ENCODE results near the gene DNMBP.
"Not testable (repeated sequence)": the region's sequence is repeated elsewhere in the genome, so short reads cannot be mapped to it uniquely, and the experiment has no call there.

The DNMBP gene

GRCh38 chr10:100024748-100025147, 15.0 kb upstream of the DNMBP start:
- no peak overlapping the region for H3K27ac Mint-ChIP-seq
- H3K27me3 Mint-ChIP-seq: no peaks in the 10 kb centered on the region
- H3K9me3 Mint-ChIP-seq: peaks cover 9 to 10% of the 10 kb centered on the region in 2 donors
- no peak overlapping the region for H3K4me3 Mint-ChIP-seq
- H3K4me1 Mint-ChIP-seq: peaks cover 14% of the 10 kb centered on the region
- ATAC-seq: no peak
- DNase-seq: no peak

- DNase-seq (no peak), ATAC-seq (no peak)
- H3K4me3 Mint-ChIP-seq: no peak overlapping the region
- peaks cover 15% of the 10 kb centered on the region for H3K4me1 Mint-ChIP-seq
- H3K9me3 Mint-ChIP-seq: peaks cover 0 to 5% of the 10 kb centered on the region in 2 donors
- no peak overlapping the region for H3K27ac Mint-ChIP-seq
- no peaks in the 10 kb centered on the region for H3K27me3 Mint-ChIP-seq
Observed at GRCh38 chr10:100022403-100022802, 12.7 kb upstream of the DNMBP start.

- DNase-seq (no peak), ATAC-seq (no peak)
- Mint-ChIP-seq H3K27me3 (no peaks in the 10 kb centered on the region), H3K9me3 (peaks cover 0 to 1% of the 10 kb centered on the region in 2 donors), H3K27ac (no peak overlapping the region), H3K4me3 (no peak overlapping the region), H3K4me1 (peaks cover 15% of the 10 kb centered on the region)
Observed at GRCh38 chr10:100021322-100021721, 11.6 kb upstream of the DNMBP start.

GRCh38 chr10:100020886-100021253, 11.1 kb upstream of the DNMBP start:
- no peak for DNase-seq
- Mint-ChIP-seq H3K4me1 (peaks cover 15% of the 10 kb centered on the region), H3K27ac (no peak overlapping the region), H3K27me3 (no peaks in the 10 kb centered on the region), H3K4me3 (no peak overlapping the region), H3K9me3 (no peaks in the 10 kb centered on the region)
- no peak for ATAC-seq

GRCh38 chr10:100020142-100020885, 10.6 kb upstream of the DNMBP start:
- Mint-ChIP-seq H3K4me3 (no peak overlapping the region), H3K27me3 (no peaks in the 10 kb centered on the region), H3K27ac (no peak overlapping the region), H3K4me1 (peaks cover 15% of the 10 kb centered on the region), H3K9me3 (no peaks in the 10 kb centered on the region)
- DNase-seq (peak; percentile 4 to 47), ATAC-seq (peak; percentile 97)

GRCh38 chr10:100019787-100020141, 10.0 kb upstream of the DNMBP start:
- Mint-ChIP-seq H3K27ac (no peak overlapping the region), H3K9me3 (no peaks in the 10 kb centered on the region)

GRCh38 chr10:100014071-100014762, 4.5 kb upstream of the DNMBP start:
- Mint-ChIP-seq H3K9me3 (no peaks in the 10 kb centered on the region), H3K4me1 (peaks cover 17% of the 10 kb centered on the region), H3K4me3 (no peak overlapping the region), H3K27ac (no peak overlapping the region), H3K27me3 (peaks cover 12% of the 10 kb centered on the region)
- DNase-seq (no peak), ATAC-seq (no peak)

More at GRCh38 chr10:100019787-100020141, 10.0 kb upstream of the DNMBP start:
- DNase-seq: no peak
- ATAC-seq: no peak
- Mint-ChIP-seq H3K4me1 (peaks cover 15% of the 10 kb centered on the region), H3K27me3 (no peaks in the 10 kb centered on the region), H3K4me3 (no peak overlapping the region)

- no peak overlapping the region for H3K4me3 Mint-ChIP-seq
- H3K4me1 Mint-ChIP-seq: peaks cover 23% of the 10 kb centered on the region
- DNase-seq (no peak), ATAC-seq (no peak)
- H3K27ac Mint-ChIP-seq: no peak overlapping the region
- H3K9me3 Mint-ChIP-seq: no peaks in the 10 kb centered on the region
- H3K27me3 Mint-ChIP-seq: peaks cover 12% of the 10 kb centered on the region
Observed at GRCh38 chr10:100013621-100014020, 3.9 kb upstream of the DNMBP start.

GRCh38 chr10:100011906-100012305, 2.2 kb upstream of the DNMBP start:
- DNase-seq, ATAC-seq, H3K4me3 Mint-ChIP-seq, H3K9me3 Mint-ChIP-seq, H3K27ac Mint-ChIP-seq: not testable (repeated sequence)
- Mint-ChIP-seq H3K4me1 (peaks cover 40% of the 10 kb centered on the region), H3K27me3 (peaks cover 12% of the 10 kb centered on the region)

GRCh38 chr10:100009283-100009792, 409 bp downstream of the DNMBP start:
- ATAC-seq: peak; percentile 86
- Mint-ChIP-seq H3K9me3 (no peaks in the 10 kb centered on the region), H3K4me3 (peak overlapping the region; percentile 89 to 90), H3K4me1 (peaks cover 61% of the 10 kb centered on the region), H3K27me3 (peaks cover 12% of the 10 kb centered on the region), H3K27ac (peak overlapping the region; percentile 52 to 82)
- DNase-seq: no peak

- Mint-ChIP-seq H3K27ac (peak overlapping the region; percentile 52 to 82), H3K27me3 (peaks cover 12% of the 10 kb centered on the region), H3K4me1 (peaks cover 55% of the 10 kb centered on the region), H3K9me3 (no peaks in the 10 kb centered on the region), H3K4me3 (peak overlapping the region; percentile 89 to 90)
- no peak for ATAC-seq
- no peak for DNase-seq
Observed at GRCh38 chr10:100008708-100009282, 952 bp downstream of the DNMBP start.

GRCh38 chr10:100008142-100008522, 1.6 kb downstream of the DNMBP start:
- Mint-ChIP-seq H3K27ac (no peak overlapping the region), H3K4me1 (peaks cover 55% of the 10 kb centered on the region), H3K9me3 (no peaks in the 10 kb centered on the region), H3K4me3 (peak overlapping the region in 1 of 2 donors; percentile 53), H3K27me3 (peaks cover 12% of the 10 kb centered on the region)
- no peak for DNase-seq
- ATAC-seq: no peak

- DNase-seq (no peak), ATAC-seq (no peak)
- H3K27me3 Mint-ChIP-seq: peaks cover 12% of the 10 kb centered on the region
- no peaks in the 10 kb centered on the region for H3K9me3 Mint-ChIP-seq
- peaks cover 55% of the 10 kb centered on the region for H3K4me1 Mint-ChIP-seq
- peak overlapping the region; percentile 26 to 53 for H3K4me3 Mint-ChIP-seq
- H3K27ac Mint-ChIP-seq: no peak overlapping the region
Observed at GRCh38 chr10:100007231-100008141, 2.3 kb downstream of the DNMBP start.

GRCh38 chr10:100006243-100006886, 3.4 kb downstream of the DNMBP start:
- peak; percentile 6 to 9 for DNase-seq
- Mint-ChIP-seq H3K27ac (peak overlapping the region in 1 of 2 donors; percentile 54), H3K27me3 (peaks cover 12% of the 10 kb centered on the region), H3K9me3 (no peaks in the 10 kb centered on the region), H3K4me3 (peak overlapping the region; percentile 27 to 30), H3K4me1 (peaks cover 55% of the 10 kb centered on the region)
- peak; percentile 44 for ATAC-seq
